HG03139 (cell line): ENCODE measurements around the gene KLHL40.

Experiments
- ATAC-seq: cut with Tn5 transposase; IDR thresholded peaks from one replicate; pipeline ENCODE4 v1.9.1; 2021; ENCODE audit not compliant: unreplicated experiment

The KLHL40 gene

GRCh38 chr3:42702066-42702951, 17.0 kb downstream of the KLHL40 start, which contains the start of gene HHATL:
HHATL (minus strand) TSS chr3:42702798; CDS start chr3:42700826, 1,972 bp downstream.
- no peak for ATAC-seq

- ATAC-seq, result no peak
Measured at GRCh38 chr3:42702982-42703694, 17.8 kb downstream of the KLHL40 start.

GRCh38 chr3:42703695-42704025, 18.3 kb downstream of the KLHL40 start:
- no peak for ATAC-seq

GRCh38 chr3:42704136-42704841, 19.0 kb downstream of the KLHL40 start:
- no peak for ATAC-seq

- ATAC-seq, result no peak
Measured at GRCh38 chr3:42705058-42705767, 19.9 kb downstream of the KLHL40 start.

- no peak for ATAC-seq
Measured at GRCh38 chr3:42705962-42706585, 20.7 kb downstream of the KLHL40 start.

GRCh38 chr3:42706721-42707619, 21.6 kb downstream of the KLHL40 start:
- ATAC-seq, result no peak

- ATAC-seq, result no peak
Measured at GRCh38 chr3:42707620-42708355, 22.5 kb downstream of the KLHL40 start.

- no peak for ATAC-seq
Measured at GRCh38 chr3:42708611-42709151, 23.3 kb downstream of the KLHL40 start.

GRCh38 chr3:42709621-42710020, 24.3 kb downstream of the KLHL40 start:
- ATAC-seq, result no peak

GRCh38 chr3:42710323-42711021, 25.1 kb downstream of the KLHL40 start:
- ATAC-seq, result no peak

- no peak for ATAC-seq
Measured at GRCh38 chr3:42711491-42712343, 26.4 kb downstream of the KLHL40 start.

- no peak for ATAC-seq
Measured at GRCh38 chr3:42712344-42712648, 27.0 kb downstream of the KLHL40 start.

- ATAC-seq, result no peak
Measured at GRCh38 chr3:42712688-42713372, 27.5 kb downstream of the KLHL40 start.

- no peak for ATAC-seq
Measured at GRCh38 chr3:42713747-42714146, 28.4 kb downstream of the KLHL40 start.

GRCh38 chr3:42714171-42714852, 29.0 kb downstream of the KLHL40 start:
- ATAC-seq, result no peak
